Esophagus muscularis mucosa (tissue), 4 donors: ENCODE measurements around the gene GMCL1.

Source experiments
- EP300 ChIP-seq: sonication (generic); formaldehyde crosslinking; IDR thresholded peaks from one replicate; pipeline ENCODE4 v1.6.1; 2017; ENCODE audit warnings: antibody characterized with exemption
- POLR2A ChIP-seq: fragments of 450-650 bp; IDR thresholded peaks from one replicate; pipeline ENCODE4 v1.6.1; 2017; ENCODE audit warnings: antibody characterized with exemption, moderate library complexity, mild to moderate bottlenecking, low read depth
- POLR2AphosphoS5 ChIP-seq, 2 donors: sonication (generic); formaldehyde crosslinking; IDR thresholded peaks; one replicate each; pipeline ENCODE4 v1.6.1; 2017; ENCODE audit warnings: antibody characterized with exemption in 2 of 2
- TF ChIP-seq, protein P1 (sequence below), 3 experiments: fragments of 200-600 bp in 2 of 3; fragments of 450-650 bp in 1 of 3; sonication (generic) in 2 of 3; IDR thresholded peaks; one replicate each; pipeline ENCODE4 v1.5.1; 2017 to 2019; ENCODE audit warnings: antibody characterized with exemption in 3 of 3, mild to moderate bottlenecking in 2 of 3, moderate library complexity in 1 of 3

DNA sequence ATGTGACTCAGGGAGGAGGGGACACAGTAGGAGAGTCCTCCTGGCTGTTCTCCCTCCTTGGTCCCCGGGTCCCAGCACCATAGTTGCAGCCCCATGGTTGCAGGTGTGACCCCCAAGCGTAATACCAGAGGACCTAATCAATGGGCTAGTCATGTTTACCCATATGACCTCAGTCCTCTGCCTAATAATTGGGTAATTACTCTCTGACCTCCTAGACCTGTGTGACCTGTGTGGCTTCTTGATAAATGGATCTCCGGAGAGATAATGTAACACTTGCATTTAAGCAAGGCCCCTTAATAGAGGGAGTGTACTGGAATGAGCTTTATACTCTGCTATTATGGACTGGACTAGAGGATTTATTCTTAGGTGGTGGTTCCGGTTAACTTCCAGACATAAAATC, 32.2 kb upstream of the GMCL1 start:
- TF ChIP-seq, protein P1, sequence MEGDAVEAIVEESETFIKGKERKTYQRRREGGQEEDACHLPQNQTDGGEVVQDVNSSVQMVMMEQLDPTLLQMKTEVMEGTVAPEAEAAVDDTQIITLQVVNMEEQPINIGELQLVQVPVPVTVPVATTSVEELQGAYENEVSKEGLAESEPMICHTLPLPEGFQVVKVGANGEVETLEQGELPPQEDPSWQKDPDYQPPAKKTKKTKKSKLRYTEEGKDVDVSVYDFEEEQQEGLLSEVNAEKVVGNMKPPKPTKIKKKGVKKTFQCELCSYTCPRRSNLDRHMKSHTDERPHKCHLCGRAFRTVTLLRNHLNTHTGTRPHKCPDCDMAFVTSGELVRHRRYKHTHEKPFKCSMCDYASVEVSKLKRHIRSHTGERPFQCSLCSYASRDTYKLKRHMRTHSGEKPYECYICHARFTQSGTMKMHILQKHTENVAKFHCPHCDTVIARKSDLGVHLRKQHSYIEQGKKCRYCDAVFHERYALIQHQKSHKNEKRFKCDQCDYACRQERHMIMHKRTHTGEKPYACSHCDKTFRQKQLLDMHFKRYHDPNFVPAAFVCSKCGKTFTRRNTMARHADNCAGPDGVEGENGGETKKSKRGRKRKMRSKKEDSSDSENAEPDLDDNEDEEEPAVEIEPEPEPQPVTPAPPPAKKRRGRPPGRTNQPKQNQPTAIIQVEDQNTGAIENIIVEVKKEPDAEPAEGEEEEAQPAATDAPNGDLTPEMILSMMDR (IDR thresholded peaks at IDR 0.05) = no peak
- no peak for TF ChIP-seq EP300
- TF ChIP-seq POLR2AphosphoS5 (IDR thresholded peaks at IDR 0.05) = no peak
- no peak for TF ChIP-seq POLR2A
